ENCODE data around the gene CDH4. TPM values are rescaled to one million over a fixed set of nuclear protein-coding genes. Genes with fewer than 3 reads are reported as not detected.
"Not testable (repeated sequence)": the region's sequence is repeated elsewhere in the genome, so short reads cannot be mapped to it uniquely, and the experiment has no call there.

CDH4 gene
- total and polyA plus RNA-seq, 2 donors = 0.04 to 0.42 TPM

- DNase-seq (ENCODE audit: extremely low spot score) = no peak
- H3K4me3 ChIP-seq (ENCODE audit: low read depth, low read length) = no peak overlapping the region
- 81% methylated on average over 7 of the region's 7 CpGs for WGBS
- H3K36me3 ChIP-seq (ENCODE audit: insufficient read depth) = no peaks in the 10 kb centered on the region
- H3K4me1 ChIP-seq (ENCODE audit: insufficient read depth) = no peaks in the 10 kb centered on the region
- no peak overlapping the region for H3K27ac ChIP-seq (ENCODE audit: low read depth)
Observed at GRCh38 chr20:61260905-61261304, 8.8 kb downstream of the CDH4 start.

GRCh38 chr20:61262036-61262435, 10.0 kb downstream of the CDH4 start:
- H3K4me3 ChIP-seq (ENCODE audit: low read depth, low read length) = no peak overlapping the region
- no peak overlapping the region for H3K27ac ChIP-seq (ENCODE audit: low read depth)
- no peaks in the 10 kb centered on the region for H3K36me3 ChIP-seq (ENCODE audit: insufficient read depth)
- no peak for DNase-seq (ENCODE audit: extremely low spot score)
- 76% methylated on average over 18 of the region's 18 CpGs for WGBS
- H3K4me1 ChIP-seq (ENCODE audit: insufficient read depth) = no peaks in the 10 kb centered on the region

GRCh38 chr20:61262514-61262913, 10.5 kb downstream of the CDH4 start:
- Histone ChIP-seq H3K4me3 (ENCODE audit: low read depth, low read length) (no peak overlapping the region), H3K27ac (ENCODE audit: low read depth) (no peak overlapping the region), H3K36me3 (ENCODE audit: insufficient read depth) (no peaks in the 10 kb centered on the region), H3K4me1 (ENCODE audit: insufficient read depth) (no peaks in the 10 kb centered on the region)
- DNase-seq (ENCODE audit: extremely low spot score) = no peak

- no peak for DNase-seq (ENCODE audit: extremely low spot score)
- no peak overlapping the region for H3K4me3 ChIP-seq (ENCODE audit: low read depth, low read length)
- H3K4me1 ChIP-seq (ENCODE audit: insufficient read depth) = no peaks in the 10 kb centered on the region
- H3K27ac ChIP-seq (ENCODE audit: low read depth) = no peak overlapping the region
- 40% methylated on average over 10 of the region's 10 CpGs for WGBS
- H3K36me3 ChIP-seq (ENCODE audit: insufficient read depth) = no peaks in the 10 kb centered on the region
Observed at GRCh38 chr20:61263084-61263695, 11.1 kb downstream of the CDH4 start.

- no peak for DNase-seq (ENCODE audit: extremely low spot score)
- no peak overlapping the region for H3K27ac ChIP-seq (ENCODE audit: low read depth)
- no peaks in the 10 kb centered on the region for H3K4me1 ChIP-seq (ENCODE audit: insufficient read depth)
- 86% methylated on average over 9 of the region's 9 CpGs for WGBS
- H3K4me3 ChIP-seq (ENCODE audit: low read depth, low read length) = no peak overlapping the region
- H3K36me3 ChIP-seq (ENCODE audit: insufficient read depth) = no peaks in the 10 kb centered on the region
Observed at GRCh38 chr20:61263938-61264337, 11.9 kb downstream of the CDH4 start.

- no peak for DNase-seq (ENCODE audit: extremely low spot score)
- Histone ChIP-seq H3K4me1 (ENCODE audit: insufficient read depth) (no peaks in the 10 kb centered on the region), H3K4me3 (ENCODE audit: low read depth, low read length) (no peak overlapping the region), H3K36me3 (ENCODE audit: insufficient read depth) (no peaks in the 10 kb centered on the region), H3K27ac (ENCODE audit: low read depth) (no peak overlapping the region)
- WGBS = 64% methylated on average over 6 of the region's 6 CpGs
Observed at GRCh38 chr20:61267241-61267640, 15.2 kb downstream of the CDH4 start.

GRCh38 chr20:61268024-61268423, 16.0 kb downstream of the CDH4 start:
- no peaks in the 10 kb centered on the region for H3K36me3 ChIP-seq (ENCODE audit: insufficient read depth)
- WGBS = 79% methylated on average over 10 of the region's 10 CpGs
- no peaks in the 10 kb centered on the region for H3K4me1 ChIP-seq (ENCODE audit: insufficient read depth)

GRCh38 chr20:61271312-61272231, 19.5 kb downstream of the CDH4 start:
- no peak overlapping the region for H3K4me3 ChIP-seq (ENCODE audit: low read depth, low read length)
- no peaks in the 10 kb centered on the region for H3K36me3 ChIP-seq (ENCODE audit: insufficient read depth)
- H3K4me1 ChIP-seq (ENCODE audit: insufficient read depth) = no peaks in the 10 kb centered on the region
- DNase-seq (ENCODE audit: extremely low spot score) = no peak
- WGBS = 25% methylated on average over 28 of the region's 28 CpGs
- no peak overlapping the region for H3K27ac ChIP-seq (ENCODE audit: low read depth)

More at GRCh38 chr20:61268024-61268423, 16.0 kb downstream of the CDH4 start:
- Histone ChIP-seq H3K4me3 (ENCODE audit: low read depth, low read length) (no peak overlapping the region), H3K27ac (ENCODE audit: low read depth) (no peak overlapping the region)
- DNase-seq (ENCODE audit: extremely low spot score) = no peak

- DNase-seq (ENCODE audit: extremely low spot score); H3K4me3 ChIP-seq (ENCODE audit: low read depth, low read length); H3K27ac ChIP-seq (ENCODE audit: low read depth); H3K36me3 ChIP-seq (ENCODE audit: insufficient read depth); H3K4me1 ChIP-seq (ENCODE audit: insufficient read depth): not testable (repeated sequence)
- 89% methylated on average over 7 of the region's 7 CpGs for WGBS
Observed at GRCh38 chr20:61273024-61273423, 21.0 kb downstream of the CDH4 start.

GRCh38 chr20:61273666-61274065, 21.6 kb downstream of the CDH4 start:
- H3K27ac ChIP-seq (ENCODE audit: low read depth); DNase-seq (ENCODE audit: extremely low spot score); H3K4me3 ChIP-seq (ENCODE audit: low read depth, low read length); H3K36me3 ChIP-seq (ENCODE audit: insufficient read depth); H3K4me1 ChIP-seq (ENCODE audit: insufficient read depth): not testable (repeated sequence)
- WGBS = 100% methylated on average over 1 of the region's 1 CpG

GRCh38 chr20:61274326-61274725, 22.3 kb downstream of the CDH4 start:
- no peak for DNase-seq (ENCODE audit: extremely low spot score)
- H3K27ac ChIP-seq (ENCODE audit: low read depth) = no peak overlapping the region
- no peaks in the 10 kb centered on the region for H3K4me1 ChIP-seq (ENCODE audit: insufficient read depth)
- 93% methylated on average over 8 of the region's 8 CpGs for WGBS
- no peaks in the 10 kb centered on the region for H3K36me3 ChIP-seq (ENCODE audit: insufficient read depth)
- H3K4me3 ChIP-seq (ENCODE audit: low read depth, low read length) = no peak overlapping the region

GRCh38 chr20:61278296-61278695, 26.2 kb downstream of the CDH4 start:
- no peak for DNase-seq (ENCODE audit: extremely low spot score)
- H3K4me1 ChIP-seq (ENCODE audit: insufficient read depth) = no peaks in the 10 kb centered on the region
- no peaks in the 10 kb centered on the region for H3K36me3 ChIP-seq (ENCODE audit: insufficient read depth)
- no peak overlapping the region for H3K4me3 ChIP-seq (ENCODE audit: low read depth, low read length)
- WGBS = 71% methylated on average over 4 of the region's 4 CpGs
- H3K27ac ChIP-seq (ENCODE audit: low read depth) = no peak overlapping the region

- Histone ChIP-seq H3K36me3 (ENCODE audit: insufficient read depth) (no peaks in the 10 kb centered on the region), H3K27ac (ENCODE audit: low read depth) (no peak overlapping the region), H3K4me3 (ENCODE audit: low read depth, low read length) (no peak overlapping the region), H3K4me1 (ENCODE audit: insufficient read depth) (no peaks in the 10 kb centered on the region)
- 86% methylated on average over 17 of the region's 17 CpGs for WGBS
- DNase-seq (ENCODE audit: extremely low spot score) = no peak
Observed at GRCh38 chr20:61279621-61280150, 27.6 kb downstream of the CDH4 start.

Measured in urinary bladder (tissue), 4 donors.